Measurements from ENCODE around the gene VPS13C.

Gene VPS13C

GRCh38 chr15:61851955-61852354 is 208.3 kb downstream of the VPS13C start:
- Histone ChIP-seq H3K27ac (ENCODE audit: low read depth, low read length) (no peak overlapping the region), H3K9me3 (ENCODE audit: control insufficient read depth, insufficient read depth, low read depth, low read length) (no peaks in the 10 kb centered on the region), H3K9ac (ENCODE audit: low read length) (no peak overlapping the region), H3K4me1 (ENCODE audit: control insufficient read depth, insufficient read depth, low read length) (peaks cover 3% of the 10 kb centered on the region; the same call in 1 of the 2 replicates), H3K27me3 (ENCODE audit: control insufficient read depth, insufficient read depth, low read length) (no peaks in the 10 kb centered on the region), H3K36me3 (ENCODE audit: control insufficient read depth, insufficient read depth, low read length) (peaks cover 2% of the 10 kb centered on the region; the same call in 1 of the 2 replicates), H3K4me3 (ENCODE audit: low read depth, low read length) (no peak overlapping the region)

GRCh38 chr15:61849447-61849846 is 210.8 kb downstream of the VPS13C start:
- Histone ChIP-seq H3K4me1 (ENCODE audit: control insufficient read depth, insufficient read depth, low read length) (peaks cover 3% of the 10 kb centered on the region; the same call in 1 of the 2 replicates), H3K27me3 (ENCODE audit: control insufficient read depth, insufficient read depth, low read length) (no peaks in the 10 kb centered on the region), H3K27ac (ENCODE audit: low read depth, low read length) (no peak overlapping the region), H3K9ac (ENCODE audit: low read length) (no peak overlapping the region), H3K9me3 (ENCODE audit: control insufficient read depth, insufficient read depth, low read depth, low read length) (no peaks in the 10 kb centered on the region), H3K4me3 (ENCODE audit: low read depth, low read length) (no peak overlapping the region), H3K36me3 (ENCODE audit: control insufficient read depth, insufficient read depth, low read length) (peaks cover 2% of the 10 kb centered on the region; the same call in 1 of the 2 replicates)

- H3K4me3 ChIP-seq (ENCODE audit: low read depth, low read length) = no peak overlapping the region
- no peak overlapping the region for H3K27ac ChIP-seq (ENCODE audit: low read depth, low read length)
- no peak overlapping the region for H3K9ac ChIP-seq (ENCODE audit: low read length)
- no peaks in the 10 kb centered on the region for H3K9me3 ChIP-seq (ENCODE audit: control insufficient read depth, insufficient read depth, low read depth, low read length)
- H3K27me3 ChIP-seq (ENCODE audit: control insufficient read depth, insufficient read depth, low read length) = no peaks in the 10 kb centered on the region
- no peaks in the 10 kb centered on the region for H3K36me3 ChIP-seq (ENCODE audit: control insufficient read depth, insufficient read depth, low read length)
- H3K4me1 ChIP-seq (ENCODE audit: control insufficient read depth, insufficient read depth, low read length) = 0 out of 2 replicates have a peak, but pooled peaks cover 4% of the 10 kb centered on the region
These were observed 218.8 kb downstream of the VPS13C start for GRCh38 chr15:61841466-61841865.

- Histone ChIP-seq H3K4me1 (ENCODE audit: control insufficient read depth, insufficient read depth, low read length) (0 out of 2 replicates have a peak, but pooled peaks cover 4% of the 10 kb centered on the region), H3K9me3 (ENCODE audit: control insufficient read depth, insufficient read depth, low read depth, low read length) (no peaks in the 10 kb centered on the region), H3K9ac (ENCODE audit: low read length) (no peak overlapping the region), H3K36me3 (ENCODE audit: control insufficient read depth, insufficient read depth, low read length) (no peaks in the 10 kb centered on the region), H3K4me3 (ENCODE audit: low read depth, low read length) (no peak overlapping the region), H3K27me3 (ENCODE audit: control insufficient read depth, insufficient read depth, low read length) (no peaks in the 10 kb centered on the region), H3K27ac (ENCODE audit: low read depth, low read length) (no peak overlapping the region)
These were observed 220.2 kb downstream of the VPS13C start for GRCh38 chr15:61840090-61840489.

GRCh38 chr15:61839546-61839945 is 220.7 kb downstream of the VPS13C start:
- Histone ChIP-seq H3K9me3 (ENCODE audit: control insufficient read depth, insufficient read depth, low read depth, low read length) (no peaks in the 10 kb centered on the region), H3K4me3 (ENCODE audit: low read depth, low read length) (no peak overlapping the region), H3K27ac (ENCODE audit: low read depth, low read length) (no peak overlapping the region), H3K9ac (ENCODE audit: low read length) (no peak overlapping the region), H3K36me3 (ENCODE audit: control insufficient read depth, insufficient read depth, low read length) (no peaks in the 10 kb centered on the region), H3K27me3 (ENCODE audit: control insufficient read depth, insufficient read depth, low read length) (no peaks in the 10 kb centered on the region), H3K4me1 (ENCODE audit: control insufficient read depth, insufficient read depth, low read length) (0 out of 2 replicates have a peak, but pooled peaks cover 4% of the 10 kb centered on the region)

- no peak overlapping the region for H3K27ac ChIP-seq (ENCODE audit: low read depth, low read length)
- H3K9ac ChIP-seq (ENCODE audit: low read length) = no peak overlapping the region
- H3K4me3 ChIP-seq (ENCODE audit: low read depth, low read length) = no peak overlapping the region
- H3K27me3 ChIP-seq (ENCODE audit: control insufficient read depth, insufficient read depth, low read length) = no peaks in the 10 kb centered on the region
- no peaks in the 10 kb centered on the region for H3K9me3 ChIP-seq (ENCODE audit: control insufficient read depth, insufficient read depth, low read depth, low read length)
- H3K4me1 ChIP-seq (ENCODE audit: control insufficient read depth, insufficient read depth, low read length) = peaks cover 11% of the 10 kb centered on the region
- no peaks in the 10 kb centered on the region for H3K36me3 ChIP-seq (ENCODE audit: control insufficient read depth, insufficient read depth, low read length)
These were observed 224.6 kb downstream of the VPS13C start for GRCh38 chr15:61835496-61836106.

- no peaks in the 10 kb centered on the region for H3K9me3 ChIP-seq (ENCODE audit: control insufficient read depth, insufficient read depth, low read depth, low read length)
These were observed 225.2 kb downstream of the VPS13C start for GRCh38 chr15:61835029-61835428.

GRCh38 chr15:61834076-61834697 is 226.1 kb downstream of the VPS13C start:
- no peaks in the 10 kb centered on the region for H3K9me3 ChIP-seq (ENCODE audit: control insufficient read depth, insufficient read depth, low read depth, low read length)
- H3K9ac ChIP-seq (ENCODE audit: low read length) = no peak overlapping the region
- H3K4me1 ChIP-seq (ENCODE audit: control insufficient read depth, insufficient read depth, low read length) = peaks cover 7% of the 10 kb centered on the region
- H3K27ac ChIP-seq (ENCODE audit: low read depth, low read length) = no peak overlapping the region
- no peaks in the 10 kb centered on the region for H3K27me3 ChIP-seq (ENCODE audit: control insufficient read depth, insufficient read depth, low read length)
- H3K4me3 ChIP-seq (ENCODE audit: low read depth, low read length) = no peak overlapping the region
- no peaks in the 10 kb centered on the region for H3K36me3 ChIP-seq (ENCODE audit: control insufficient read depth, insufficient read depth, low read length)

More at GRCh38 chr15:61835029-61835428, 225.2 kb downstream of the VPS13C start:
- Histone ChIP-seq H3K27me3 (ENCODE audit: control insufficient read depth, insufficient read depth, low read length) (no peaks in the 10 kb centered on the region), H3K9ac (ENCODE audit: low read length) (no peak overlapping the region), H3K27ac (ENCODE audit: low read depth, low read length) (no peak overlapping the region), H3K4me3 (ENCODE audit: low read depth, low read length) (no peak overlapping the region), H3K36me3 (ENCODE audit: control insufficient read depth, insufficient read depth, low read length) (no peaks in the 10 kb centered on the region), H3K4me1 (ENCODE audit: control insufficient read depth, insufficient read depth, low read length) (peaks cover 7% of the 10 kb centered on the region)

- Histone ChIP-seq H3K27me3 (ENCODE audit: control insufficient read depth, insufficient read depth, low read length) (no peaks in the 10 kb centered on the region), H3K27ac (ENCODE audit: low read depth, low read length) (no peak overlapping the region), H3K4me1 (ENCODE audit: control insufficient read depth, insufficient read depth, low read length) (peaks cover 7% of the 10 kb centered on the region), H3K4me3 (ENCODE audit: low read depth, low read length) (no peak overlapping the region), H3K9me3 (ENCODE audit: control insufficient read depth, insufficient read depth, low read depth, low read length) (no peaks in the 10 kb centered on the region), H3K9ac (ENCODE audit: low read length) (no peak overlapping the region), H3K36me3 (ENCODE audit: control insufficient read depth, insufficient read depth, low read length) (no peaks in the 10 kb centered on the region)
These were observed 228.0 kb downstream of the VPS13C start for GRCh38 chr15:61832223-61832622.

GRCh38 chr15:61831505-61831921 is 228.7 kb downstream of the VPS13C start:
- H3K36me3 ChIP-seq (ENCODE audit: control insufficient read depth, insufficient read depth, low read length) = no peaks in the 10 kb centered on the region

GRCh38 chr15:61830536-61831330 is 229.5 kb downstream of the VPS13C start:
- no peaks in the 10 kb centered on the region for H3K9me3 ChIP-seq (ENCODE audit: control insufficient read depth, insufficient read depth, low read depth, low read length)

More at GRCh38 chr15:61831505-61831921, 228.7 kb downstream of the VPS13C start:
- Histone ChIP-seq H3K27ac (ENCODE audit: low read depth, low read length) (no peak overlapping the region), H3K9me3 (ENCODE audit: control insufficient read depth, insufficient read depth, low read depth, low read length) (no peaks in the 10 kb centered on the region), H3K27me3 (ENCODE audit: control insufficient read depth, insufficient read depth, low read length) (no peaks in the 10 kb centered on the region), H3K4me3 (ENCODE audit: low read depth, low read length) (no peak overlapping the region), H3K4me1 (ENCODE audit: control insufficient read depth, insufficient read depth, low read length) (peaks cover 7% of the 10 kb centered on the region), H3K9ac (ENCODE audit: low read length) (no peak overlapping the region)

More at GRCh38 chr15:61830536-61831330, 229.5 kb downstream of the VPS13C start:
- peaks cover 7% of the 10 kb centered on the region for H3K4me1 ChIP-seq (ENCODE audit: control insufficient read depth, insufficient read depth, low read length)
- no peaks in the 10 kb centered on the region for H3K36me3 ChIP-seq (ENCODE audit: control insufficient read depth, insufficient read depth, low read length)
- H3K27me3 ChIP-seq (ENCODE audit: control insufficient read depth, insufficient read depth, low read length) = no peaks in the 10 kb centered on the region
- H3K27ac ChIP-seq (ENCODE audit: low read depth, low read length) = no peak overlapping the region
- H3K9ac ChIP-seq (ENCODE audit: low read length) = no peak overlapping the region
- no peak overlapping the region for H3K4me3 ChIP-seq (ENCODE audit: low read depth, low read length)
